Vagina (tissue), 2 donors: ENCODE measurements around the gene MSLN. TPM values are rescaled to one million over a fixed set of nuclear protein-coding genes. Genes with fewer than 3 reads are reported as not detected.

Source experiments
- DNase-seq, 2 donors: peaks; one replicate each; pipeline ENCODE4 v3.0.0-alpha.2; 2017; ENCODE audit errors: extremely low spot score in 2 of 2
- H3K27ac ChIP-seq: fragments of 200-600 bp; sonication (generic); one replicate; pipeline ENCODE4 v1.5.1; 2019
- H3K27me3 ChIP-seq: fragments of 200-600 bp; sonication (generic); one replicate; pipeline ENCODE4 v1.5.1; 2019
- H3K36me3 ChIP-seq, 2 donors: fragments of 200-600 bp; sonication (generic); one replicate each; pipeline ENCODE4 v1.5.1; 2017 to 2019
- H3K4me1 ChIP-seq: fragments of 200-600 bp; sonication (generic); one replicate; pipeline ENCODE4 v1.5.1; 2019
- H3K4me3 ChIP-seq, 2 donors: fragments of 200-600 bp; sonication (generic); 1 replicate in 1 of 2; 2 replicates in 1 of 2; pipeline ENCODE4 v1.5.1; 2016 to 2019
- H3K9me3 ChIP-seq: fragments of 200-600 bp; sonication (generic); one replicate; pipeline ENCODE4 v1.5.1; 2019
- CTCF ChIP-seq, 3 experiments: fragments of 450-650 bp in 2 of 3; fragments of 200-600 bp in 1 of 3; sonication (generic) in 1 of 3; IDR thresholded peaks; one replicate each; pipeline ENCODE4 v1.5.1; 2017 to 2019; ENCODE audit warnings: antibody characterized with exemption in 3 of 3, mild to moderate bottlenecking in 2 of 3, moderate library complexity in 2 of 3
- POLR2A ChIP-seq, 2 donors: fragments of 450-650 bp; IDR thresholded peaks; one replicate each; pipeline ENCODE4 v1.6.1; 2017; ENCODE audit warnings: antibody characterized with exemption in 2 of 2, mild to moderate bottlenecking in 2 of 2, moderate library complexity in 2 of 2
- POLR2AphosphoS5 ChIP-seq, 2 donors: sonication (generic); formaldehyde crosslinking; IDR thresholded peaks; one replicate each; pipeline ENCODE4 v1.9.0; 2017; ENCODE audit warnings: antibody characterized with exemption in 2 of 2, mild to moderate bottlenecking in 2 of 2, low read depth in 1 of 2; ENCODE audit not compliant: insufficient read depth in 1 of 2
- intact Hi-C: fragments of 100-400 bp; cut with DNase I; formaldehyde crosslinking; loops from one replicate; pipeline ENCODE4 v1.15.1; 2023
- total RNA-seq: library from RNA; depleted of rRNA; stranded (reverse); fragments of >200 nt; gene quantifications from one replicate; pipeline ENCODE4 v1.2.3, GENCODE V29; 2016

The MSLN gene
- total RNA-seq, 1 donor from 2014 or later = not detected

GRCh38 chr16:787321-787966 lies 26.9 kb downstream of the MSLN start:
- no peak for TF ChIP-seq CTCF (IDR thresholded peaks at IDR 0.05)
- no peak for TF ChIP-seq POLR2AphosphoS5 (IDR thresholded peaks at IDR 0.05; ENCODE audit: insufficient read depth in 1 of 2, low read depth in 1 of 2)
- TF ChIP-seq POLR2A (IDR thresholded peaks at IDR 0.05) = no peak
- Histone ChIP-seq H3K4me1 (peaks cover 43% of the 10 kb centered on the region), H3K9me3 (no peaks in the 10 kb centered on the region), H3K4me3 (peak overlapping the region; percentile 98 to 99), H3K27ac (peak overlapping the region; percentile 62), H3K27me3 (no peaks in the 10 kb centered on the region), H3K36me3 (peaks cover 0 to 8% of the 10 kb centered on the region in 2 donors)
- DNase-seq = no peak
- intact Hi-C loops = loop anchor here (5.0 kb wide), 1 partner anchor 65 kb away; the partner anchor contains the start of gene ANTKMT

- H3K36me3 ChIP-seq = peaks cover 0 to 8% of the 10 kb centered on the region in 2 donors
- DNase-seq = no peak
- peak within 1 kb of the TSS; percentile 98 to 99 for H3K4me3 ChIP-seq
- TF ChIP-seq CTCF (IDR thresholded peaks at IDR 0.05) (no peak), POLR2AphosphoS5 (IDR thresholded peaks at IDR 0.05; ENCODE audit: insufficient read depth in 1 of 2, low read depth in 1 of 2) (no peak), POLR2A (IDR thresholded peaks at IDR 0.05) (no peak)
- H3K27ac ChIP-seq = peak within 1 kb of the TSS; percentile 62
- intact Hi-C loops = loop anchor here (5.0 kb wide), 1 partner anchor 66 kb away; the partner anchor contains the start of gene ANTKMT
- peaks cover 38% of the 10 kb centered on the region for H3K4me1 ChIP-seq
- H3K27me3 ChIP-seq = no peaks in the 10 kb centered on the region
- H3K9me3 ChIP-seq = no peaks in the 10 kb centered on the region
Measured at GRCh38 chr16:787978-788398, 27.5 kb downstream of the MSLN start, which contains the start of gene RPUSD1. Gene RPUSD1, minus strand, starts transcription at chr16:788381. Its CDS starts 644 bp downstream, at chr16:787737.

- H3K27me3 ChIP-seq = no peaks in the 10 kb centered on the region
- peak in 1 of 2 donors; percentile 93 for DNase-seq
- H3K4me1 ChIP-seq = peaks cover 32% of the 10 kb centered on the region
- peak within 1 kb of the TSS; percentile 62 for H3K27ac ChIP-seq
- TF ChIP-seq POLR2A (IDR thresholded peaks at IDR 0.05) (no peak), POLR2AphosphoS5 (IDR thresholded peaks at IDR 0.05; ENCODE audit: insufficient read depth in 1 of 2, low read depth in 1 of 2) (peak in 1 of 2 donors; percentile 23), CTCF (IDR thresholded peaks at IDR 0.05) (no peak)
- H3K9me3 ChIP-seq = no peaks in the 10 kb centered on the region
- H3K36me3 ChIP-seq = peaks cover 0 to 8% of the 10 kb centered on the region in 2 donors
- intact Hi-C loops = loop anchor here (5.0 kb wide), 1 partner anchor 66 kb away; the partner anchor contains the start of gene ANTKMT
- H3K4me3 ChIP-seq = peak within 1 kb of the TSS; percentile 98 to 99
Measured at GRCh38 chr16:788399-789126, 28.0 kb downstream of the MSLN start, which contains the start of gene CHTF18. Gene CHTF18, plus strand, starts transcription at chr16:788620. Its CDS starts 65 bp downstream, at chr16:788685.

DNA sequence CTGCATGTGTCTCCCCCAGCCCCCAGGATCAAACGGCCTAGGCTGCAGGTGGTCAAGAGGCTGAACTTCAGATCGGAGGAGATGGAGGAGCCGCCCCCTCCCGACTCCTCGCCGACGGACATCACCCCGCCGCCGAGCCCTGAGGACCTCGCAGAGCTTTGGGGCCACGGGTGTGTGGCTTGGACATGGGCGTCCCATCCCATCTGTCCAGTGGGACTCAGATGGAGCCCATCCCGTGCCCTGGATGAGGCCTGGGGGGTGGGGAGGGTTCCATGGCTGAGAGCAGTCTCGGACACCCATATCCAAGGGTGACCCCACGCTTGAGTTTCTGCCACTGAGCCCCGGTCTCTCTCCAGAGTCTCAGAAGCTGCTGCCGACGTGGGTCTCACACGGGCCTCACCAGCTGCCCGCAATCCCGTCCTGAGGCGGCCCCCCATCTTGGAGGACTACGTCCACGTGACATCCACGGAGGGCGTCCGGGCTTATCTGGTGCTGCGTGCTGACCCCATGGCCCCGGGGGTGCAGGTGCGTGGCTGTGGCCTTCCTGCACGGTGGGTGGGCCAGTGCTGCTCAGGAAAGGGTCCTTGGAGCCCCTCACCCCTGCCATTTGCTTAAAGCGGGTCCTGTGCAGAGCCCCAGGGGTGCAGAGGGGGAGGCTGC lies 28.8 kb downstream of the MSLN start:
- Histone ChIP-seq H3K4me1 (peaks cover 28% of the 10 kb centered on the region), H3K27me3 (no peaks in the 10 kb centered on the region), H3K36me3 (peaks cover 0 to 8% of the 10 kb centered on the region in 2 donors), H3K27ac (no peak overlapping the region), H3K9me3 (no peaks in the 10 kb centered on the region), H3K4me3 (peak overlapping the region; percentile 98 to 99)
- intact Hi-C loops = loop anchor here (5.0 kb wide), 1 partner anchor 67 kb away; the partner anchor contains the start of gene ANTKMT
- TF ChIP-seq CTCF (IDR thresholded peaks at IDR 0.05) = no peak
- no peak for TF ChIP-seq POLR2AphosphoS5 (IDR thresholded peaks at IDR 0.05; ENCODE audit: insufficient read depth in 1 of 2, low read depth in 1 of 2)
- no peak for TF ChIP-seq POLR2A (IDR thresholded peaks at IDR 0.05)
- no peak for DNase-seq
